BLaER1 treated with 17β-estradiol and CSF1 and Interleukin-3, amounts not matched to agents 10 nM and 100 nM (cell line): Measurements from ENCODE around the gene THSD7A.

Source experiments
- H3K27ac ChIP-seq, 11 experiments: shearing (Covaris generic); formaldehyde crosslinking; 2 replicates each; pipeline ENCODE4 v1.8.1; 2022
- H3K27me3 ChIP-seq, 11 experiments: shearing (Covaris generic); formaldehyde crosslinking; 2 replicates each; pipeline ENCODE4 v1.8.1; 2022
- H3K36me3 ChIP-seq, 11 experiments: shearing (Covaris generic); formaldehyde crosslinking; 2 replicates each; pipeline ENCODE4 v1.8.1; 2022
- H3K4me1 ChIP-seq, 10 experiments: shearing (Covaris generic); formaldehyde crosslinking; 2 replicates each; pipeline ENCODE4 v1.8.1; 2022
- H3K4me2 ChIP-seq, 11 experiments: shearing (Covaris generic); formaldehyde crosslinking; 2 replicates each; pipeline ENCODE4 v1.8.1; 2022
- H3K4me3 ChIP-seq, 10 experiments: shearing (Covaris generic); formaldehyde crosslinking; 2 replicates each; pipeline ENCODE4 v1.8.1; 2022
- H3K9ac ChIP-seq, 11 experiments: shearing (Covaris generic); formaldehyde crosslinking; 2 replicates each; pipeline ENCODE4 v1.8.1; 2022
- H3K9me3 ChIP-seq, 11 experiments: shearing (Covaris generic); formaldehyde crosslinking; replicated peaks in 1 of 11; 2 replicates each; pipeline ENCODE4 v1.8.1; 2022
- H4K20me1 ChIP-seq, 11 experiments: shearing (Covaris generic); formaldehyde crosslinking; 2 replicates each; pipeline ENCODE4 v1.8.1; 2022
- Cebpa-rat ChIP-seq, 11 experiments: shearing (Covaris generic); IDR thresholded peaks; 2 replicates each; pipeline ENCODE4 v1.8.1; 2022

The THSD7A gene

DNA sequence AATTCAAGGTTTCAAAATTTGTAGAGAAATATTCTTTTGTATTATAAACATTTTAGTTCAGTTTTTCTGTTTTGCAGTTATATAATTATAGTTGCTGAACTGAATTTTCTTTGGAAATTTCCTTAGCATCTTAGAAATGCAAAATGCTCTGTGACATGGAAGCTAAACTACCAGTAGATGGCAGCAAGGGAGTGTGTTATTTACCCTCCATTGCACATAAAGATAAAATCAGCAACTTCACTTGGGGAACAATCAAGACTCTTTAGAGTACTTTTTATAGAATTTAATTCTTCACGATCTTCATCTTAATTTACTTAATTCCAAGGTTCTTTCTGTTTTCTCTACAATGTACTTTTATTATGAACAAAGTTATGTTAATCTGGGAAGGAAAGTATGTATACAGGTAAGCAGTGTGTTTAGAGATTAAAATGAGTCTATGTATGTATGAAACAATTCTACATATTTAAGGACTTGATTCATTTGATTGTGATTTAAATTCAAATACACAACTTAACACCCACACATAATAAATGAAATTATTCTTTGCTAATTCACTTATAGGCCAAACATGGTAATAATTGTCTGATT is 404.2 kb downstream of the THSD7A start:
- Histone ChIP-seq H3K4me2 (no peak overlapping the region), H3K4me3 (no peak overlapping the region), H3K36me3 (no peaks in the 10 kb centered on the region), H3K27ac (peak overlapping the region in 1 of 11 experiments; percentile 44; a peak in 2 of 22 replicates), H3K9ac (no peak overlapping the region), H4K20me1 (no peaks in the 10 kb centered on the region), H3K27me3 (no peaks in the 10 kb centered on the region), H3K9me3 (0 out of 22 replicates have a peak, but pooled peaks cover 0 to 2% (median 0%) of the 10 kb centered on the region in 11 experiments), H3K4me1 (peaks cover 22 to 35% (median 29%) of the 10 kb centered on the region in 10 experiments)
- no peak for TF ChIP-seq Cebpa-rat (IDR thresholded peaks at IDR 0.05)

DNA sequence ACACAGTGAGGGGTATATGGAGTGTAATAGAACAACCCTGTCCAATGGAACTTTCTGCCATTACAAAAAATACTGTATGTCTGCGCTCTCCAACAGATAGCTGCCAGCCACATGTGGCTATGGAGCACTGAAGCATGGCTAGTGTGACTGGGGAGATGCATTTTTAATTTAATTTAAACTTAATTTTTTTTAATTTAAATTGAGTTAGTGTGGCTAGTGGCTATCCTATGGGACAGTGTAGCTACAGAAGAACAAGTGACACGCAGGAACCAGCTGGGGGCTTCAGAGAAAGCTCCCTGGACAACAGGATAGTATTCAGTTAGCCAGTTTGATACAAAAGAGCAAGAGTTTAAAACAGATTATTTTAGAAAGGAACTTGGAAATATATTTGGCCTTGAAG is 408.0 kb downstream of the THSD7A start:
- no peak for TF ChIP-seq Cebpa-rat (IDR thresholded peaks at IDR 0.05)
- Histone ChIP-seq H3K4me3 (no peak overlapping the region), H3K9me3 (peaks cover 20 to 36% (median 25%) of the 10 kb centered on the region in 11 experiments), H3K27me3 (no peaks in the 10 kb centered on the region), H3K27ac (no peak overlapping the region), H3K4me2 (no peak overlapping the region), H3K9ac (no peak overlapping the region), H3K36me3 (peaks cover 0 to 12% (median 0%) of the 10 kb centered on the region in 11 experiments; a peak in 2 of 22 replicates), H4K20me1 (no peaks in the 10 kb centered on the region), H3K4me1 (peaks cover 2 to 9% (median 3%) of the 10 kb centered on the region in 10 experiments; a peak in 16 of 20 replicates)

DNA sequence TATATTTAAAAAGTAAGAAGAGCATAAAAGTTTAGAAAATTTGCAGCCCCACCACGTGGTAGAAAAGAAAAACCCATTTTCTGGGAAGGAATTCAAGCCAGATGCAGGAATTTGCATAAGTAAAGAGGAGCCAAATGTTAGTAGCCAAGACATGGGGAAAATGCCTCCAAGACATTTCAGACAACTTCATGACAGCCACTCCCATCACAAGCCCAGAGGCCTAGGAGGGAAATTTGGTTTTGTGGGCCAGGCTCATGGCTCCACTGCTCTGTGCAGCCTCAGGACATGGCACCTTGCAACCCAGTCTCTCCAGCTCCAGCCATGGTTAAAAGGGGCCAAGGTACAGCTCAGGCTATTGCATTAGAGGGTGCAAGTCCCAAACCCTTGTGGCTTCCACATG is 411.9 kb downstream of the THSD7A start:
- Histone ChIP-seq H3K4me3 (no peak overlapping the region), H3K27me3 (no peaks in the 10 kb centered on the region), H3K27ac (no peak overlapping the region), H3K36me3 (peaks cover 0 to 12% (median 0%) of the 10 kb centered on the region in 11 experiments; a peak in 2 of 22 replicates), H3K9me3 (peaks cover 20 to 38% (median 25%) of the 10 kb centered on the region in 11 experiments), H4K20me1 (no peaks in the 10 kb centered on the region), H3K4me2 (no peak overlapping the region), H3K9ac (no peak overlapping the region), H3K4me1 (no peaks in the 10 kb centered on the region)
- no peak for TF ChIP-seq Cebpa-rat (IDR thresholded peaks at IDR 0.05)

DNA sequence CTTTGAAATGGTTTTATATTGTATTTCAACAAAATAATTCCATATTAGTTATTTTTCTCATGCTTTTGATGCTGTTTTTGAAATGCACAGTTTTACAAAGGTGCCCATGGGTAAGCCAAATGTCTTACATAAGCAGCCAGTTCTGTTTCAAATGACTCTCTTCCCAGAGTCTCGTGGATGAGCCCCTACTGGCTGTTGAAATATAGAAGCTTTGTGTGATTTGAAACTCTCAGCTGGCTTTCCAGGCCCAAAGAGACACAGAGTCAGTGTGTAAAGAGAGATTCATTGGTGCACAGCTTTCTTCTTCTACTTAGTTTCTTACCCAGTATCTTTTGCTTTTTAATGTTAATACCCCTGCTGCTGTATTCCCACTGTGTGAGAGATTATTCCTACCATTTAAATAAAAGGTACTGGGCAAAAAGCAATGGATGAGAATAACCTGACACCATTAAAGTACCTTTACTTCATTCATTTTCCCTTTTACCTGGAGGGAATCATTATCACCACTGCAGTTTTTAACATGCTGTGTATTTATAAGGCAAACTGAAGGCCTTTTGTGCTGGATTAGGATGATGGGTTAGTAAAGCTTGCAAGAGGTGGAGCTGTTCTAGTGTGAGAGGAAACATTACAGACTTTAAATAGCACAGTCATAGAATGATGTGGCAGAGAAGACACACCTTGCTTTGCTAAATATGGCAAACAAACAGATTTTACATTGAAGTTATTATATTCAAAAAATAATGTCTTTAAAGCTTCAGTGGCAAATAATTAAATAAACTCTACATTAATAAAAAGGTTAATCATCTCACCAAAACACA is 415.1 kb downstream of the THSD7A start:
- Histone ChIP-seq H3K36me3 (peaks cover 0 to 12% (median 0%) of the 10 kb centered on the region in 11 experiments; a peak in 2 of 22 replicates), H3K9me3 (peaks cover 29 to 44% (median 37%) of the 10 kb centered on the region in 11 experiments), H4K20me1 (no peaks in the 10 kb centered on the region), H3K4me1 (no peaks in the 10 kb centered on the region; a peak in 1 of 20 replicates), H3K27me3 (no peaks in the 10 kb centered on the region), H3K9ac (no peak overlapping the region), H3K4me2 (no peak overlapping the region), H3K4me3 (no peak overlapping the region), H3K27ac (no peak overlapping the region)
- TF ChIP-seq Cebpa-rat (IDR thresholded peaks at IDR 0.05): no peak

DNA sequence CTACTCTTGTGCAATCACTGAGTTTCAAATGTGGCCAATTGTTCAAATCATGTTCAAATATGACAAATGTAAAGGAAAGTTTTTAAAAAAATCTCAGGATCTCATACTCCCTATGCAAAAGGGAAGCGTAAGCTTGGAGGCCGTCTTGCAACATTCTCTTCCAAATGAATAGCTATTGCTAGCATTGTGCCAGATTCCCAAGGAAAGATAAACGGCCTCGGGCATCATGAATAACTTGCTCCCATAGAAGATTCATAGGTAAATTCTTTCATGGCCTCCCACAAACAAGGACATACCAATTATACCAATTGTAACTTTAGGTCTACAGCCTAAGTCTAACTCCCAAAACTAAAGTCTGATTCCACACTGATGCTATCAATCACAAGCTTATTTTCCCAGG is 416.9 kb downstream of the THSD7A start:
- Histone ChIP-seq H4K20me1 (no peaks in the 10 kb centered on the region), H3K9ac (no peak overlapping the region), H3K4me1 (no peaks in the 10 kb centered on the region; a peak in 1 of 20 replicates), H3K27ac (no peak overlapping the region), H3K9me3 (peaks cover 15 to 26% (median 23%) of the 10 kb centered on the region in 11 experiments), H3K36me3 (peaks cover 0 to 1% (median 0%) of the 10 kb centered on the region in 11 experiments; a peak in 1 of 22 replicates), H3K4me3 (no peak overlapping the region), H3K27me3 (no peaks in the 10 kb centered on the region), H3K4me2 (no peak overlapping the region)
- no peak for TF ChIP-seq Cebpa-rat (IDR thresholded peaks at IDR 0.05)

DNA sequence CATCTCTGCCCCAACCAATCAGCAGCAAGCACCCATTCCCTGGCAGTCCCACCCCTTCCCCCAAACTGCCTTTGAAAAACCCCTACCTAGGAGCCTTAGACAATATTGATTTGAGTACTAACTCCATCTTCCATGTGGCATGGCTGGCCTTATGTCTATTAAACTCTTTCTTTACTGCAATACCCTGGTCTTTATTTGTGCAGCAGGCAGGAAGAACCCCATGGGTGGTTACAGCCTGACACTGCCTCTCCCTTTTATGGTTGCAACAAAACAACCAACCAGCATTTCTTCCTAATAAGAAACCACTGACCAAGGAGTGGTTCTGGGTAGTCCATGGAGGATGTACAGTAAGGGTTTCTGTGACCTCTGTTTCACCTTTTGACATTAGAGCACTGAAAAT is 418.1 kb downstream of the THSD7A start:
- Histone ChIP-seq H3K9ac (no peak overlapping the region), H3K4me1 (no peaks in the 10 kb centered on the region; a peak in 1 of 20 replicates), H3K9me3 (peaks cover 4 to 14% (median 13%) of the 10 kb centered on the region in 11 experiments; a peak in 19 of 22 replicates), H3K27me3 (no peaks in the 10 kb centered on the region), H4K20me1 (no peaks in the 10 kb centered on the region), H3K36me3 (no peaks in the 10 kb centered on the region), H3K27ac (no peak overlapping the region), H3K4me2 (no peak overlapping the region), H3K4me3 (no peak overlapping the region)
- no peak for TF ChIP-seq Cebpa-rat (IDR thresholded peaks at IDR 0.05)

DNA sequence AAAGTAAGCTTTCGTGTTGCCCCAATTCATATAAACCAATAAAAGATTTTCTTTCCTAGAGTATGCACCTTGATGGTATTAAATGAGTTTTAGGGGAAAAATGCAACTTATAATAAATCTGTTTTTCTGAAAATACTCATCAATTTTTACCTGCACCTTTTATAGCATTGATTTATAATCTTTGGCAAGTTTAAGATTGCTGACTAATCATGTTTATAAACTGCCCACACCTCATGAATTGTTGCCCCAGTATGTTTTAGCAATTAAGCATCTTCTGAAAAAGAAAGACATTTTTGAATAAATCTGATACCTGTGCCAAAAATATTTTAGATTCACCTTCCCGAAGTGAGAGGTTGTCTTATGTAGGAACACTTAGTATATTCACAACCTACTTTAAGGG is 420.0 kb downstream of the THSD7A start:
- H3K9ac ChIP-seq: no peak overlapping the region
- H3K9me3 ChIP-seq: peaks cover 4 to 14% (median 12%) of the 10 kb centered on the region in 11 experiments; a peak in 19 of 22 replicates
- H4K20me1 ChIP-seq: no peaks in the 10 kb centered on the region
- H3K27me3 ChIP-seq: no peaks in the 10 kb centered on the region
- no peaks in the 10 kb centered on the region for H3K36me3 ChIP-seq
- no peaks in the 10 kb centered on the region; a peak in 1 of 20 replicates for H3K4me1 ChIP-seq
- no peak overlapping the region for H3K27ac ChIP-seq
- no peak overlapping the region for H3K4me2 ChIP-seq
- no peak for TF ChIP-seq Cebpa-rat (IDR thresholded peaks at IDR 0.05)
- no peak overlapping the region for H3K4me3 ChIP-seq

DNA sequence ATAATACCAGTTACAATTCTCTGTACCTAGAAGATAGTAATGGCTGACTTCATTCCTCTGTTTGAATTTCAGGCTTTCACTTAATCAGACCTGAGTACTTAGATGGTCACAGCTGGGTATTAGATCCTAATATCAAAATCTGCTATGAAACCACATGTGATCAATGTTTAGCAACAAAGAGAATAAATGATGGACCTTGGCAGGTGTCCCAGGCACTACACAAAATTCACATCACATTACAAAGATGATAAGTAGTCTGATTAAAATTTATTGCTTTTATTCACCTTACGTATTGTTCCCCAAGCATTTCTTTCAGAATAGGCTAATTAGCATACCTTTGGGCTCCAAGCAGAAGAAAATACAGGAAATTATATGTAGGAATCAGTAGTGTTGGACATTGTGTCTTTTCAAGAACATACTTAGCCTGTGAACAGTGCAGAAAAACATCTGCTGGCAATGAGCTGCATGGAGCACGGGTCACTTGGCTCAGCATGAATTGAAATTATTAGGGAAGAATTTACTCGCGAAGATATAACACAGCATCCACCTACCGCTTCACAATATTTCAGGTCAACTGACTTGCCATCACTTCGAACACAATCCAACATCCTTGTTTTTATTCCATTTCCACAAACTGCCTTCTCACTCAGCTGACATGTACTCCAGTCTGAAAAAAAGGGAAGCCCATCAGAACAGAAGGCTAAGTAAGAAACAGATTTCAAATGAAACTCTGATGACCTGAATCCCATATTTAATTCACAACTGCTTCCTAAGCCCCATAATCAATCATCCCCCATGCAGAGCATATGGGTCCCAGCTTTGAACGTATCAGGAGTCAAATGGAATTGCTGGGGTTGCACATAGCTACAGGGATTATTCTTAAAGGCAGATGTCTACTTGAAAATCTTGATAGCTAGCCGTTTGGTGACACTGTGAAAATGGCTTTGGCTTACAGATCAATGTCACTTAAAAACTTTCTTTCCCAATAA is 421.0 kb downstream of the THSD7A start:
- Histone ChIP-seq H3K9me3 (peaks cover 4 to 14% (median 12%) of the 10 kb centered on the region in 11 experiments; a peak in 19 of 22 replicates), H3K4me3 (no peak overlapping the region), H3K36me3 (no peaks in the 10 kb centered on the region), H3K27me3 (no peaks in the 10 kb centered on the region), H3K9ac (no peak overlapping the region), H3K4me2 (no peak overlapping the region), H3K4me1 (no peaks in the 10 kb centered on the region; a peak in 1 of 20 replicates), H3K27ac (no peak overlapping the region), H4K20me1 (no peaks in the 10 kb centered on the region)
- TF ChIP-seq Cebpa-rat (IDR thresholded peaks at IDR 0.05): no peak
